HK-2 (cell line): ENCODE data around the gene BID.

ENCODE experiments used
- DNase-seq: peaks from one replicate; pipeline ENCODE4 v3.0.0-alpha.2; 2018; ENCODE audit not compliant: unreplicated experiment

BID gene

GRCh38 chr22:17738386-17739128 lies 35.7 kb downstream of the BID start:
- no peak for DNase-seq

DNA sequence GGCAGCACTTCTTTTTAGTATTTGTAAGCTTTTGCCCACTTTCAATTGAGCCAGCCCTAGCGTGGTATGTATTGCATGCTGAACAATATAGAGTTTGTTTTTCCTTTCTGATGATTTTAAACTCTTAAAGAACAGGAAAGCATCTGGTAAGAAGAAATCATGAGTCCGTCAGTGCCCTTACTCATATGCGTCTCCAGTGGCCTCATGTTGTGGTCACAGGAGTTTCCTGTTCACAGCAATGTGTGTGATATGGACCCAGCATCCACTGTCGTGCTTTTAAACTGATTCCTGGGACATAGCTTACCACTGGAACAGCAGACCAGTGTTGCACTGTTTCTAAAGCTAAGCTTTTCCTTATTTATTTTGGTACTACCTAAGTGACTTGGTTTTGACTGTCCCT lies 40.1 kb downstream of the BID start:
- DNase-seq, result no peak

DNA sequence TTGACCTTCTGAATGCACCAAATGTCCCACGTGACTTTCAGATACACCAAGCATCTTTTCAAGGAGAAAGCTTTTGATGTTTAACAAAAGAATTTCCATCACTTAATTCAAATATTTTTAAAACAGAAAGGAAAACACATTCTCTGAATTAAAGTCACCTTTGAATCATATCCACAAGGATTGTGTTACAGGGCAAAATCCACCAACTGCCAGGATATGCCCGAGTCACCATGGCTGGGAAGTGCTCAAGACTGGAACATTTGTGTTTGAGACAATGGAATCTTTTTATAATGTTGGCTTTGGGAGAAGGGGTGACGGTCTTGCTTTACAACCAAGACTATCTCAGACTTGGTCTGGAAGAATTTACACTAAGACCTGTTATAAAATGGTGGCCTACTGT lies 40.8 kb downstream of the BID start:
- DNase-seq, result no peak

GRCh38 chr22:17732251-17732854 lies 41.9 kb downstream of the BID start:
- no peak for DNase-seq

GRCh38 chr22:17729561-17729960 lies 44.7 kb downstream of the BID start:
- no peak for DNase-seq

GRCh38 chr22:17728786-17729185 lies 45.5 kb downstream of the BID start:
- DNase-seq, result no peak

DNA sequence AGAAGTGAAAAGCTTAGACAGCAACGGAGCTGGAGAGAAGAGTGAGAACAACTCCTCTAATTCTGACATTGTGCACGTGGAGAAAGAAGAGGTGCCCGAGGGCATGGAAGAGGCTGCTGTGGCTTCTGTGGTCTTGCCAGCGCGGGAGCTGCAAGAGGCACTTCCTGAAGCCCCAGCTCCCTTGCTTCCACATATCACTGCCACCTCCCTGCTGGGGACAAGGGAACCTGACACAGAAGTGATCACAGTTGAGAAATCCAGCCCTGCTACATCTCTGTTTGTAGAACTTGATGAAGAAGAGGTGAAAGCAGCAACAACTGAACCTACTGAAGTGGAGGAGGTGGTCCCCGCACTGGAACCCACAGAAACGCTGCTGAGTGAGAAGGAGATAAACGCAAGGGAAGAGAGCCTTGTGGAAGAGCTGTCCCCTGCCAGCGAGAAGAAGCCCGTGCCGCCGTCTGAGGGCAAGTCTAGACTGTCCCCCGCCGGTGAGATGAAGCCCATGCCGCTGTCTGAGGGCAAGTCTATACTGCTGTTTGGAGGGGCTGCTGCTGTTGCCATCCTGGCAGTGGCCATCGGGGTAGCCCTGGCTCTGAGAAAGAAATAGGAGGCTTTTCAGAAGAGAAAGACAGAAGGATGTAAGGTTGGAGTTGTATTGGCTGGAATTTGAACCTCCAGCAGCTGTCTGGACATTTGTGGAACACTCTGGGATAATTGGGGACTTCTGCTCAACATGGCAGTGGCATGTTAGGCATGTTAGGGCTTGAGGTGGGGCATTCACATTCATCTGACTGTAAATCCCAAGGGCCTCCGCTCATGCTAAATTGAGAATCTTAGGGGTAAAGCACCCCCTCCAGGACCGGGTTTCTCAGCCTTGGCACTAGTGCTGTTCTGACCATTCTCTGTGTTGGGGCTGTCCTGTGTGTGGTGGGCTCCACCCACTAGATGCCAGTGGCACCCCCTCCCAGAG lies 47.1 kb downstream of the BID start:
- DNase-seq, result no peak

GRCh38 chr22:17726006-17726927 lies 48.0 kb downstream of the BID start:
- no peak for DNase-seq

- DNase-seq, result no peak
These were observed 48.8 kb downstream of the BID start for GRCh38 chr22:17725500-17725796.

GRCh38 chr22:17724678-17725499 lies 49.4 kb downstream of the BID start:
- no peak for DNase-seq

DNA sequence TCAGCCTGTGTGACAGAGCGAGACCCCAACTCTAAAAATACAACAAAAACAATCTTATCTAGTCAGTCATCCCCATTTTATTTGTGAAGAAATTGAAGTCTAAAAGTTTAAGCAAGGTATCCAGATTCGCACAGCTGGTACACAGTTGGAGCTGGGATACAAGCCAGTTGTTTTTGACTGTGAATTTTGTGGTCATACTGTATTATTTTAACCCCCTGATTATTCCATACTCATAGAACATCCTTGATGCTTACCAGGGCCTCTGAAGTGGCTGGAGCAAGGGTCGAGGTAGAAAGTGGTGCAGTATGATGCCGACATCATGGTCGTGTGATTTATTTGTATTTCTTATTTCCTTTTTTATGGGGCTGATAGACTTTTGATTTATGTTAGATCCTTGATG lies 50.0 kb downstream of the BID start:
- DNase-seq, result no peak

DNA sequence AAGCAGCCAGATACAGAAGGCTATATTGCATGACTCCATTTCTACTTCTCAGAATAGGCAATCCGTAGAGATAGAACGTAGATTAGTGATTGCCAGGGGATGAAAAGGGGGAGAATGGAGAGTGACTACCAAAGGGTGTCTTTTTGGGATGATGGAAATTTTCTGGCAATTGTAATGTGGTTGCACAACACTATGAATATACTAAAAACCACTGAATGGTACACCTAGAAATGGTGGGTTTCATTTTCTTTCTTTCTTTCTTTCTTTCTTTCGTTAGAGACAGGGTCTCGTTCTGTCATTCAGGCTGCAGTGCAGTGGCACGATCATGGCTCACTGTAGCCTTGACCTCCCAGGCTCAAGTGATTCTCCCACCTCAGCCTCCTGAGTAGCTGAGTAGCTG lies 54.4 kb downstream of the BID start:
- no peak for DNase-seq

DNA sequence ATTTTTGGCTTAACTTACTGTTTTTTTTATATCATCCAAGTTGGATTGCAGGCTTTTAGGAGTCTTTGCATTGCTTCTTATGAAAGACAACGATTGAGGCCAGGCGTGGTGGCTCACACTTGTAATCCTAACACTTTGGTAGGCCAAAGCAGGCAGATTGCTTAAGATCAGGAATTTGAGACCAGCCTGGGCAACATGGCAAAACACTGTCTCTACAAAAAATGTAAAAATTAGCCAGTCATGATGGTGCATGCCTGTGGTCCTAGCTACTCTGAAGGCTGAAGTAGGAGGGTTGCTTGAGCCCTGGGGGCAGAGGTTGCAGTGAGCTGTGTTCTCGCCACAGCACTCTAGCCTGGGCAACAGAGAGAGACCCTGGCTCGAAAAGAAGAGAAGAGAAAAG lies 56.6 kb downstream of the BID start:
- DNase-seq, result no peak

DNA sequence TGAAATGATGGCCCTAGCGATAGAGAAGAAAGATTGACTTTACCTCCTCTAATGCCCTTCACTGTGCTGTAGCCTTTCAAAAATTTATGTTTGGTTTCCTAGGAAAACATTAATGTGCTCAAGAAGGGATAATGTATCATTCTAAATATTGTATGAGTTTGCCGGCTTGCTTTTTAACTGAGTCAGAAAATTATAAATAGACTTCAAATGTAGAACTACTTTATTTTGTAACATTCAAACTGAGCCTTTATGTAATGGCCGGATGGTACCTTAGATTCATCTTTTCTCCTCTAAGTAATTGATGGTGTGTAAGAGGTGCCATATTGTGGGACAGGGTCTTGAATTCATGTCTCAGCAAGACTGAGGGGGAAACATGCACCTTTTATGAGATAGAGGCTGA lies 57.7 kb downstream of the BID start:
- no peak for DNase-seq

- no peak for DNase-seq
These were observed 61.8 kb downstream of the BID start for GRCh38 chr22:17712441-17712840.

GRCh38 chr22:17710023-17710422 lies 64.2 kb downstream of the BID start:
- DNase-seq, result no peak

GRCh38 chr22:17707526-17707925 lies 66.7 kb downstream of the BID start:
- DNase-seq, result no peak

- DNase-seq, result no peak
These were observed 67.3 kb downstream of the BID start for GRCh38 chr22:17706947-17707346.

DNA sequence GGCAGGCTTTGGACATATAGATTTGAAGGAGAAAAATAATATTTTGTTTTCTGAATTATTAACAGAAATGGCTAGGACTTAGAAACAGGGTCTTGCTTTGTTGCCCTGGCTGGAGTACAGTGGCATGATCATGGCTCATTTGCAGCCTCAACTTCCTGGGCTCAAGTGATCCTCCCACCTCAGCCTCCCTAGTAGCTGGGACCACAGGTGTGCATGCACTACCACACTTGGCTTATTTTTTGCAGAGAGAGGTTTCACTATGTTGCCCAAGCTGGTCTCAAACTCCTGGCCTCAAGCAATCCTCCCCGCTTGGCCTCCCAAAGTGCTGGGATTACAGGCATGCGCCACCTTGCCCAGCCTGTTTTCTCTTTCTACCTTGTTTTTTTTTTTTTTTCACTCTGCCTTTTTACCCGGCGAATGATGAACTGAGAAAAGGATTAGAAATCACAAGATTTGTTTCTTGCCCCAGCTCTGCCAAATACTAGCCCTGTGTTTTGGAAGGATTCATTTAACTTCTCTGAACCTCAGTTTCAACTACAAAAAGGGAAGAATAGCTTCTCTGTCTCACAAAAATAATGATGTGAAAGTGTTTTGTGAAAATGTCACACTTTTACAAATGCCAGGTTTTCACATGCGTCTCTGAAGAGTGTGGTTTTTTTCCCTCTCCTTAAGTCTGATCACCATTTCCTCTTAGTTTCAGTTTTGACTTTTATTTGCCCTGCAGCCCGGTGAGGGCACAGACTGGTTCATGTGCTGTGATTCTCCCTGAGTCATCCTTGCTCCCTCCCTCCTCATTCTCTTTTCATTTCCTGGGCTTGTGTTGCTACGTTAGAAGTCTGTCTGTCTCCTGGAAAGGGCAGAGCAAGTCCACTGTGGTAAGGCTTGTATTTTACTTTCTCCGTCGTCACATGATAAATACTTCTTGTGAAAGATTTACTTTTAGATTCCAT lies 68.0 kb downstream of the BID start:
- peak; percentile 69 for DNase-seq

DNA sequence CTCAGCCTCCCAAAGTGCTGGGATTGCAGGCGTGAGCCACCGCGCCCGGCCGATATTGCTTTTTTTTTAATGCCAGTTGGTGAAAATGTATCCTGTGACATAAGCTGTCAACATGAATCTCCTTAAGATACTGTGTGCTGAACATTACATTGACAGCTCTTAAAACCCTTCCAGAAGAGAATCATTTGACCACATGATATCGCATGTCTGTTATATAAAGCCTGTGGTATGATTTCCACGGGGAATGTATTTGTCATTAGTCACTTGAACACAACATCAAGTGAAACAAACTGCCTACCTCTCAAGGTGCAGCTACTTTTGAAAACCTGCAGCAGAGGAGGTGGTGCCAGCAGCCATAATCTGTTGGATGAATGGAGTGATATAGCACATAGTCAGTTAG lies 68.7 kb downstream of the BID start:
- no peak for DNase-seq
